HG03439 (cell line): ENCODE data around the gene ZNF101.

ENCODE experiments used
- ATAC-seq: cut with Tn5 transposase; IDR thresholded peaks from one replicate; pipeline ENCODE4 v1.9.1; 2021; ENCODE audit warnings: mild to moderate bottlenecking, moderate library complexity; ENCODE audit not compliant: unreplicated experiment

ZNF101 gene

DNA sequence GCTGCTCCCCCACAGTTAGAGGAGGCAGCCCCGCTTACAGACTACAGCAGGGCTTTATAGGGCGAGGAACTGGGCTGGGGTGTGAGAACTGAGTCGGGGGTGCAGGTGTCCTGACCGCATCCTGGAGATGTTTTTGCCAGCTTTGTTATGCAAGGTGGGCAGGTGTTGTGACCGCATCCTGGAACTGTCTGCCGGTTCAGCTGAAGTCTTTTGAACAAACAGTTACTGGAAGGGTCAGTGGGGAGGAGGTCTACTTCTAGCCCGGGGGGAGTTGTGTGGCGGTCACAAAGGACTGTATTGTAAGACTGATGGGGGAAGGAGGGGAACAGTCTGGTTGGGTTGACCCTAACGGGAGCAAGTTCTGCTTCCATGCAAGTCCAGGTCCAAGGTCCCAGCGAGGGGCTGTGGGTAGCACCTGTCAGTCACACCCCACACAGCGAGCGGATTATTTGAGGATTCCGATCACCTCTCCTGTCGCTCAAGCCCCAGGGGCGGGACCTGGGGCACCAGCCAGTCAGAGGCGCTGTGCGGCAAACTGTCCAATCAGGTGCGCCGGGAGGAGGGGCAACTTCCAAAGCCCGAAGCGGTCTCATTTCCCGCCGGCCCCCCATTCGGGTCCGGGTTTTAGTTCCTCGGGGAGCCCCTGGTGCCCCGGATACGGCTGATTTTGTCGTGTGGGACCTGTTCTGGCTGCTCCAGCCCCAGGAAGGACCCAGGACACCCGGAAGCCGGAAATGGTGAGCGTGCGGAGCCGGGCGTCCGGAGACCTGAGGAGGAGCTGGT, at the start of gene ZNF101:
TSS of gene ZNF101 (plus strand) at position 610 of the 783 bp plus-strand sequence. CDS start at position 735, 125 bp downstream.
- ATAC-seq = peak; percentile 69

DNA sequence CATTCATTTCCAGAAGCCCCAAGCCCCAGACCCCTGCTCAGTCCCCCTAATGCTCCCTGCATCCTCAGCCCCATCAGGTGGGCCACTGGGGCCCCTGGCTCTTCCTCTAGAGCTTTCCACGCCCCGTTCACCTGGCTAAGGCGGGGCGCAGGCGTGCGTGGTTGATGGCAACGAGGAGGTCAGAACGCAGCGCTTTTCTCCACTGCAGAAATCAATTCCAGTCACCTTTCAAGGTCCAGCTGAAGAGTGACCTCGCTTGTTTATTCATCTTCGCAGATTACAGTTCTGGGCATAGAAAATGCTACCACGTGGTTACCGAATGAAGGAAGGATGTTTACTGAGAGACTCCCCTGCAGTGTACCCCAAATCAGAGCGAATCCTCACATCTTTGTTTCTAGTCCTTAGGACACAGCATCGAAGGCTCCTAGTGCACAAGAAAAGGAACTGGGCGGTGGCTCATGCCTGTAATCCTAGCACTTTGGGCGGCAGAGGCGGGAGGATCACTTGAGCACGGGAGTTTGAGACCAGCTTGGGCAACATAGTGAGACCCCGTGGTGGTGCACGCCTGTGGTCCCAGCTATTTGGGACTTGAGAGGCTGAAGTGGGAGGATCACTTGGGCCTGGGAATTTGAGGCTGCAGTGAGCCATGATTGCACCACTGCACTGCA, 49.3 kb upstream of the ZNF101 start:
- no peak for ATAC-seq

DNA sequence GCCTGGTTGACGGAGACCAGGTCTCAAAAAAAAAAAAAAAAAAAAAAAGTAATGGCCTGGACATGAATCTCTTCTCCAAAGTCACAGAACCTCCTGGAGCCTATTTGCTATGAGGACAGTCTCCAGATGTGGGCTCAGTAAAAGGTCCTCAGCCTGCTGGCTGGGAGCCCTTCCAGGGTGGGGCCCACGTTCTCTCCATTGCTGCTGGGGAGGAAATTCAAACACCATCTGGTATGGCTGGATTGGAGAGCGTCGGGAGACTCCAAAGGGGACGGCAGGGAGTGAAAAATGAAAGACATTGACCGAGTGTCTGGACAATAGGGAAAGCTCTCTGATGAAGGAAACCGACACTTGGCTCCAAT, 48.8 kb upstream of the ZNF101 start:
- no peak for ATAC-seq

DNA sequence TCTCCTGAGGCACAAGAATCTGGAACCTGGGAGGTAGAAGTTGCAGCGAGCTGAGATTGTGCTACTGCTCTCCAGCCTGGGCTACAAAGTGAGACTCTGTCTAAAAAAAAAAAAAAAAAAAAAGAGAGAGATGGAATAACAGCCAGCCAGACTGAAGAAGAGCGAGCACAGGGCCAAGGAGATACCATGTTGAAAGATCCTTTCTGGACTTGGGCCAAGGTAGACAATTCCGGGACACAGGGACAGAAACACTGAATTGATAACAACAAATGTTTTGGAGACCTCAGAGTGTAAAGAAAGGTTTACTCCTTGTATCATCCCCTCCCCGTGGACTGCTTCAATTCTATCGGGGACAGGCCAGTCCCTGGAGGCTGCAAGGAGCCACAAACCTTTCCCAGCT, 45.3 kb upstream of the ZNF101 start:
- no peak for ATAC-seq

DNA sequence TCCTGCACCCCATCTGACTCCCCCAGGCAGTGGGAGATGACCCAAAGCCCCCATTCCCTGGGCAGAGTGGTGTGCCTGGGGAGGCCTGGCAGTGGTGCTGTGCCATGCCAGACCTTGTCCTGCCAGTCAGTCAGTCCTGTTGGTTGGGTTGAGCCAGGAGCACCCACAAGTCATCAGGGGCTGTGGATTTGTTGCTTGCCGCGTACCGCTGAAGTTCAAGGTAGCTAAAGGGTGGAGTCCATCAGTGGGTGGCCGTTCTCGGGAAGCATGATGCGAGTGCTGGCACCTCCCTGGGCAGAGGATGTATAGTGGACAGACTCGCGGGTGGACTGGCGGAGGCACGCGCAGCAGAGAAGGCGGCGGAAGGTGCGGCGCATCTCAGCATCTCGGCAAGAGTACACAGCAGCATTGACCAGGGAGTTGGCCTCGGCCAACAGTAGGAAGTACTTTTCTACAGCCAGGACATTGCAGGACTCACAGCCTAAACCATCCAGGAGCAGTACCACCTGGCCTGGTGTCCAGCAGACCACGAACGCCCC, 44.5 kb upstream of the ZNF101 start:
- no peak for ATAC-seq

DNA sequence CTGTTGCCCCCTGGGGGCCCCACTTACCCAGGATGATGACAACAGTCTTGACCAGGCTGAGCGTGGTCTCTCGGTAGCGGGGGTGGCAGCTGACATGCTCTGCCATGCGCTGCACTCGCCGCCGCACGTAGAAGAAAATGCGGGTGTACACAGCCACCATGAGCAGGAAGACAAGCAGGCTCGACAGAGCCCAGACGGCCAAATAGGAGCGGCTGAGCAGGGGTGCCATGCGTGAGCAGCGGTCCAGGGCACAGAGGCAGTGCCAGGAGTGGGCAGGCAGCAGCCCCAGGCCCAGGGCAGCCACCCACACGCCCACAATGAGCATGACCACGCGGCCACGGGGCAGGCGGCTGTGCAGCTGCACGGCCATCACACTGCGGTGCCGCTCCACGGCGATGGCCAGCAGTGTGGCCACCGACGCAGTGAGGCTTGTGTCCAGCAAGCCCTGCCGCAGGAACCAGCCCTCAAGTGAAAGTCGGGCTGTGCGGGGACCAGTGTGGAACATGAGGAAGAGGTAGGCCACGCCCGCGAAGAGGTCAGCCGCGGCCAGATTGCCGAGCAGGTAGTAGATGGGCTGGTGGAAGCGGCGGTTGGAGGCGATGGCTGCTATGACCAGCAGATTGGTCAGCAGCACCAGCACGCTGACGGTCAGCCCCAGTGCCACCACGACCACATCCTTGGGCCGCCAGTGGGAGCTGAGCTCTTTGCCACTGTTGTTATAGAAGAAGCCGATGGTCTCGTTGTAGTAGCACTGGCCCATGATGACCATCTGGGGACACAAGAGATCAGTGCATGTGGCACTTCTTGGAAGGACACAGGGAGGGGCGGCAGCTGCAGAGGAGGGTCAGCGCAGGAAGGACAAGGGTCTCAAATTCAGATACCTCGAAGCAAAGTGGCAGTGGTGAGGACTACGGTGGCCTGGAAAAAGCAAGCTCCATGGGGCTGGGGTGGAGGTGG, 41.8 kb upstream of the ZNF101 start:
- no peak for ATAC-seq

DNA sequence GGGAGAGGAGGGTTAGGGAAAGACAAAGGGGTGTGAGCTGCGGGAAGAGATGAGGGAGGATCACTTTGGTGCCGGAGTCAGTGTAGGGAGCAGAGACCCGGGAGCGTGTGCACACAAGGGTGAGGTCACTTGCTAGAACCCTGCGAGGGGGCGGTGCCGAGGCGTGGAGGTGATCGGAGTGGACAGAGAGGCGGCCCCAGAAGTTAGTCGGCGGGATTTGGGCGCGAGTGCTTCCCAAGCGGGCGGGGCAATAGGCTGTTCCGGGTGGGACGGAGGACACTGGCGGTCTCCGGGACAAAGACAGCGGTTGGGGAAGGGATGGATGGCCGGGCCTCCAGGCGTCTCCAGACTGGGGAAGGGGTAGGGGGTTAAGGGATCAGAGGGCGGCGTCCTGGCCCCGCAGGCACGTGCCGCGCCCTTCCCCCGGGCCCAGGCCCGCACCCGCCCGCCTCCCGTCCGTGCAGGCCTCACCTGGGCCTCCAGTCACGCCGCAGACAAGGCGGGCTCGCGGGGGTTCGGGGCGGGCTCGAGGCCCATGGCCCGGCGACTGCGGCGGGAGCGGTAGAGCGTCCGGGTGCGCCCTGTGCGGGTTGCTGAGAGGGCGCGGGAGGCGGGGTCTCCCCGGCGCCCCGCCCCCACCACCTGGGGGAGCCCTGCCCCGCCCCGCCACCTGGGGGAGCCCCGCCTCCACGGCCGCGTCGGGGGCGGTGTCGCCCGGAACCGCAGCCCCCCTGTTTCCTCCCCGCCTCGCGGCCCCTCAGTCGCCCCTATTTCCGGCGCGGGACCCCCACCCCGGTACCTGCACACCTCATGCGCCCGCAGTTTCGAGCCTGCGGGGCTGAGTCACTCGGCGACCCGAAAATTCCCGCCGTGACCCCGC, 40.8 kb upstream of the ZNF101 start, which contains the start of gene LPAR2:
TSS of gene LPAR2 (minus strand) at position 600 of the 880 bp plus-strand sequence. CDS start 945 bp downstream, outside the sequence.
- ATAC-seq = peak; percentile 58

DNA sequence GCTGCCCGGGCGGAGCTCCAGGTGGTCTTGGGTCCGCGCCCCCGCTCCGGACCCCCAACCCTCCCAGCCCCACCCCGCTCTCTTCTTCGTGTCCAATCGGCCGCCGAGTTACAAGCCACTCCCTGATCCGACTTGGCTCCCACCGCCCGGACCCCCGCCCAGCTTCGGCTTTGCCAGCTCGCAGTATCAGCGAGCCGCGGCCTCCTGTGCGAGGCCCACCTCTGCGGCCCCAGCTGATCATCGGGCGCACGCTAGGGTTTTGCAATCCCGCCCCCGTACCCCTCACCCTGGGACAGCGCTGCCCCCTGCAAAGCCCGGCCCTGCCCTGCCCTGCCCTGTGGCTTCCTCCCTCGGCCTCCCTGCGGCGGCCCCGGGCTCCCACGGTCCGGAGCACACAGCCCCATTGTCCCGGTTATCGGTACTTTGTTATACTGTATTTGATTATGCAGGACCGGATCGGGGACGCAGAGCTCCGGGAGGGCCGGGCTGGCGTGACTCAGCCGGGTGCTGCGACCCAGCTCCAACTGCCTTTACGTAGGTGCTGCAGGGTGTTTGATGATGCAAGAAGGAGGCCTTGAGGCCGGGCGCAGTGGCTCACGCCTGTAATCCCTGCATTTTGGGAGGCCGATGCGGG, 40.0 kb upstream of the ZNF101 start:
- ATAC-seq = peak; percentile 6

DNA sequence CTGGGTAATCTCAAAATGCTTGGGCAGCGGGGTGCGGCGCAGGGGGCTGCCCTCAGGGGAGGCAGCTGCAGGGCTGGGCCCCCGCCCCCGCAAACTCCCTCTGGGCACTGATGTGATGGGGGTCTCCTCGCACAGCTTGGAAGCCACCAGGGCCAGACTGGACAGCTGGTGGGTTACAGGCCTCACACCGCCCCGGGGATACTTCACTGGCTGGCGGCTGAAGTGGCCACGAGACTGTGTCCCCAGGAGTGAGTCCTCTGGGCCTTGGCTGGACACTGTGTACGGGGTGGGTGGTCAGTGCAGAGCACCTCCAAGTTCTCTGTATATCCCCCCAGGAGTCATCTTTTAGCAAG, 38.6 kb upstream of the ZNF101 start:
- no peak for ATAC-seq

DNA sequence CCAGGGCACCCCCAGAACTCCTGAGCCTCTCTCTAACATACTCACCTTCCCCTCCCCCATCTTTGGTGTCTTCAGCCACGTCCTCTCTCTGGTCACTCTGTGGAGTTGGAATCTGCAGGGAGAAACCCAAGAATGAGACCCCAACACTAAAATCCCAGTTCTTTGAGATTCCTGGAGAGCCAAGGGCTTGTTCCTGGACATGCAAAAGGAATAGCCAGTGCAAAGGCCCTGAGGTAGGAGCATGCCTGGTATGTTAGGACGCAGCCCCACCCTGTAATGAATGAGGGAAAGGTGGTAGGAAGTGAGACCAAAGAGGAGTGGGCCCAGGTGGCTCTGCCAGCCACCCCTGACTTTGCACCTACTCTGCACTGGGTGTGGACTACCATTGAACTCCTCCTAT, 38.2 kb upstream of the ZNF101 start:
- no peak for ATAC-seq

DNA sequence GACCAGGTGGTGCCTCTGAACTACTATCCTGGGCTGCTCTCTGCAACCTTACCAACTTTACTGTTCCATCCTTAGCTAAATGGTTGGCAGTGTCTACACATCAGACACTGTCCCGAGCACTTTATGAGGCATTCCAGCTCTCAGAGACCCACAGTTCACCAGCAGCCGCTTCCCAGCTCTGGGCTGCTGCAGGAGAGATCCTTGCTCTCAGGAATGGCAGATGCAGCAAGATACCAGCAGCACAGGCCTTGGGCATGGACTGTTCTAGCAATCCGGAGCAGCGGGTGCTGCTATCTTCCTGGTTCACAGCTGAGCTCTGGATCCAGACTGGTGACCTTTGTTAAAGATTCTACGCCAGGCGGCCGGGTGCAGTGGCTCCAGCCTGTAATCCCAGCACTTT, 37.3 kb upstream of the ZNF101 start:
- no peak for ATAC-seq

DNA sequence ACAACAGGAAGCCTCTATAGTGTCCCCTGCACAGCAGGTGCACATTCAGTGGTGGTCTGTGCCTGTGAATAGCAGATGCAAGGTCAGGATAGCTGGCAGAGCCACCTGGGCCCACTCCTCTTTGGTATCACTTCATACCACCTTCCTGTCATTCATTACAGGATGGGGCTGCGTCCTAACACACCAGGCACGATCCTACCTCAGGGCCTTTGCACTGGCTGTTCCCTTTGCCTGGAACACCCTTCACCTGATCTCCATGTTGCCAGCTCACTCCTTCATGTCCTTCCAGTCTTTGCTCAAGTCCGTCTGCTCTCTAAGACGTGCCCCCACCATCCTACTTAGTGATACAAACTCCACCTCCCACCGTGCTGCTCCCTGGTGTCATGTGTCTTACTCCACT, 36.0 kb upstream of the ZNF101 start:
- ATAC-seq = no peak

DNA sequence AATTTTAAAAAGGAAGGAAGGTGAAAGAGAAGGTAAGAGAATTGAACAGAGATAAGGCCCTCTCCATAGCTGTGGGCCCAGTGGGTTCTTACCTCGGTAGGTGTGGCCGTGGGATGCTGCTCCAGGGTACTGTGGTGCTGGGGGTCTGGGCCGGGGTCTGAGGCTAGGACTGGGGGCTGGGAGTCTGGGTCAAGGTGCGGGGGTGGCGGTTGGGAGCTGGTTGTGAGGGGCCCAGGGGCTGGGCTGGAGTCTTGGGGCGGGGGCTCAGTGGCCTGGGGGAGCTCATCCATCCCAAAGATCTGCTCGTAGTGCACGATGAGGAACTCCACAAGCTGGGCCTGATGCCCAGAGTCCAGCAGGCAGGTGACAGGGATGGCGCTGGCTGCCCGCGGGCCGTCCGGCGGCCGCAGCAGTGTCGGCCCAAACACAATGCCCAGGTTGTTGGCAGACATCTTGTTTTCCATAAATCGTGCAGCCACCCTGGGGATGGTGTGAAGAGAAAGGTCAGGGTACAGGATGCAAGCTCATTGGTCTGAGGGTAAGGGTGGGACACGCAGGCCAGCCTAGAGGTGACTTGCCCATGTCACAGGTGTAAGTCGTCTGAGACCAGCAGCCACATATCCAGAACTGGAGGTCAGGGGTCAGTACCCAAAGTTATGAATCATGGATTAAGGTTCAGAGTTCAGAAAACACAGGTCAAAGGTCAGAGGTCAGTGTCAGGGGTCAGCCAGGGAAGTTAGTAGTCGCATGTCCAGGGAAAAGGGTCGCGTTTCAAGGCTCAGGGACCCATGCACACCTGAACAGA, 34.7 kb upstream of the ZNF101 start:
- ATAC-seq = no peak

DNA sequence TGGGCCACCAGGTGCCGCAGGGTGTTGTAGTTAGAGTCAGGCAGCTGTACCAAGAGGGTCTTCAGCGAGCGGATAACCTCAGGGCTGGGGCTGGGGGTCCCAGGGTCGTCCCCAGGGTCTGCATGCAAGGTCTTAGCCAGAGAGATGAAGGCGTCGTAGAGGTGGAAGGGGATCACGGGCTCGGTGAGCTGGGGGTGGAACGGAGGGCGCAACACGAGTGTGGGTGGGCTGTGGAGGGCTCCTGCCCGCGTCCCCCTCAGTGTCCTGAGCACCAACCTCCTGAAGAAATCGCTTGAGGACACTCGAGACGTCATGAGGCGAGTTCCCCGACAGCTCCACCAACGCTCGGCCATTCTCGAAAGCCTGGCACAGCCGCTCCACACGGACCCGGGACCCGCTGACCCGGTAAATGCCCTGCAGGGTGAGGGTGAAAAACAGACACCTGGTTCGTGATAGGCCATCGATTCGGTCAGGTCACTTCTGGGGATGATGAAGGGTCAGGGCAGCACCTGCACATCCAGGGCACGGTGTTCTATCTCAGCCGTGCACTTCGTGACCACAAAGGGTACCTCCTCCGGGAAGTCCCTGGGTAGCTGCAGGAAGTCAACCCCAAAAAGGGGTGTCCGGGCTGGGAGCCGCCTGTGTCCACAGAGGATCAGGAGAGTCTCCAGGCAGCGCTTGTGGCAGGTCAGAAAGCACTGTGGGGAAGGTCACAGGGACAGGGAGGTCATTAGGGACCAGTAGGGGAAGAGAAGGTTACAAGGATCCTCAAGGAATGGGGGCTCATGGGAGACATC, 33.9 kb upstream of the ZNF101 start:
- ATAC-seq = no peak

DNA sequence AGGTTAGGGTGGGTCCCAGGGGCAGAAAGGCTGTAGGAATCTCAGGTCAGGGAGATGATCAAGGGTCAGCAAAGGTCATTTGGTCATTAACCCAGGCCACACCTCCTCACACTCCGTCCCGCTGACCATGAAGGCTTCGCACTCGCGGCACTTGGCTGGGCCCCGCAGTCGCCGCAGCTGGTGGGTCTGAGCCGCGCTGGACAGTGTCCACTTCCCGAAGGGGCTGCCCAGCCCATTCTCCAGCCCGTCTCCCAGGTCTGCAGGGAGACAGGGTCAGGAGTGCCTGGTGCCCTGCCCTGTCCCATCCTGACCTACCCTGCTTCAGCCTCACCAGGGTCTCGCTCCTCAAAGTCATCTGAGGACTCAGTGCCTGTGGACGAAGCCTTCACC, 33.3 kb upstream of the ZNF101 start:
- no peak for ATAC-seq

DNA sequence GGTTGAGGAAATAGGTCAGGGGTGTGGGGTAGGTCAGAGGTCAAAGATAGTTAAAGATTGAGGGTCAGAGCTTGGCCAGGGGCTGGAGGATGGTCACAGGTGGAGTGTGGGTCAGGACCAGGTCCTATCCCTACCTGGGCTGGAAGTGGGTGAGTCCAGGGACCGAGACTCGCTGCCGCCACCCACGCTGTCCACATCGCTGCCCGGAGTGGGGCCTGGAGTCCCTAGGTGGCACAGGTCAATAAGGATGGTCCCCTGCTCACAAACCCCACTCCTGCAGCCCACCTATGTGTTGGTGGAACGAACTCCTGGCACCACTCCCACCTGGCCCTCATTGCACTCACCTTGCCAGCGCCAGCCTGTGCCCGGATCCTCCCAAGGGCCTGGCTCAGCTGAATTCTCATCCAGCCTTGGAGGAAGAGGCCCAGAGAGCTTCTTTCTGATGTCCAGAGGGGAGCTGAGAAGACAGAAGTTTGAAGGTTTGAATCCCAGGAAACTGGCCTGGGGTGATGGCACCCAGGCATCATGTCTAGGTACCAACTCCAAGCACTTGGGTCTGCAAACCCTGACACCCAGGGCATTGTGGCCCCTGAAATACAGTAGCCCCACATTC, 32.0 kb upstream of the ZNF101 start:
- ATAC-seq = no peak

DNA sequence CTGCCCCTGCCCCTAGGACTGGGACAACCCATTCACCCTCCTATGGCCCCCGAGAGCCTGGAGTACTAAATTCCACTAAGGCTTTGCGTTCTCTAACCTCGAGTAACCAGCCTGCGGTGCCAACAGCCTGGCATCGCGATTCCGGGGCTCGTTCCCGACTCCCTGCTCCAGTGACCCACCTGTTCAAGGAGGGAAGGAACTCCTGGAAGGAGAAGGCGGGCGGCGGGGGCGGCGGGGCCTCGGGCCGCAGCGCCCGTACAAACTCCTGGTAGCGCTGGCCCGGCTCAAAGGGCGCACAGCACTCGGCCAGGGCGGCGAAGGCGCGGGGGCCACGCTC, 31.5 kb upstream of the ZNF101 start:
- ATAC-seq = no peak
